ENCODE measurements around the gene IL12RB2. TPM values are rescaled to one million over a fixed set of nuclear protein-coding genes. Genes with fewer than 3 reads are reported as not detected.
"Not testable (repeated sequence)": the region's sequence is repeated elsewhere in the genome, so short reads cannot be mapped to it uniquely, and the experiment has no call there.

The IL12RB2 gene
- total and polyA plus RNA-seq, 2 donors (not counting 1 experiment from before 2014, with no cell fraction given), result 0.01 TPM; not detected in 1

- Histone ChIP-seq H3K79me2 (ENCODE audit: control insufficient read depth, insufficient read depth, low read length) (peaks cover 34% of the 10 kb centered on the region), H3K4me2 (ENCODE audit: extremely low read depth, insufficient read depth, low read length) (no peak overlapping the region), H2AFZ (ENCODE audit: low read length) (no peak overlapping the region), H4K20me1 (ENCODE audit: control insufficient read depth, extremely low read depth, insufficient read depth, low read length) (no peaks in the 10 kb centered on the region), H3K27ac (ENCODE audit: insufficient read depth, low read length) (no peak overlapping the region), H3K36me3 (ENCODE audit: control insufficient read depth, insufficient read depth, low read length) (peaks cover 3% of the 10 kb centered on the region), H3K4me1 (ENCODE audit: control insufficient read depth, extremely low read depth, insufficient read depth, low read length) (no peaks in the 10 kb centered on the region), H3K9me3 (ENCODE audit: control insufficient read depth, insufficient read depth, low read depth, low read length) (no peaks in the 10 kb centered on the region), H3K9ac (ENCODE audit: insufficient read depth, low read length) (no peak overlapping the region), H3K4me3 (replicated peaks in 1 of 4; ENCODE audit: control extremely low read depth in 1 of 4, insufficient read depth in 1 of 4, low read depth in 3 of 4, low read length in 4 of 4) (no peak overlapping the region), H3K27me3 (ENCODE audit: control insufficient read depth, insufficient read depth, low read length) (no peaks in the 10 kb centered on the region)
- no peak for DNase-seq (ENCODE audit: low read depth in 2 of 2)
- TF ChIP-seq, protein P1, sequence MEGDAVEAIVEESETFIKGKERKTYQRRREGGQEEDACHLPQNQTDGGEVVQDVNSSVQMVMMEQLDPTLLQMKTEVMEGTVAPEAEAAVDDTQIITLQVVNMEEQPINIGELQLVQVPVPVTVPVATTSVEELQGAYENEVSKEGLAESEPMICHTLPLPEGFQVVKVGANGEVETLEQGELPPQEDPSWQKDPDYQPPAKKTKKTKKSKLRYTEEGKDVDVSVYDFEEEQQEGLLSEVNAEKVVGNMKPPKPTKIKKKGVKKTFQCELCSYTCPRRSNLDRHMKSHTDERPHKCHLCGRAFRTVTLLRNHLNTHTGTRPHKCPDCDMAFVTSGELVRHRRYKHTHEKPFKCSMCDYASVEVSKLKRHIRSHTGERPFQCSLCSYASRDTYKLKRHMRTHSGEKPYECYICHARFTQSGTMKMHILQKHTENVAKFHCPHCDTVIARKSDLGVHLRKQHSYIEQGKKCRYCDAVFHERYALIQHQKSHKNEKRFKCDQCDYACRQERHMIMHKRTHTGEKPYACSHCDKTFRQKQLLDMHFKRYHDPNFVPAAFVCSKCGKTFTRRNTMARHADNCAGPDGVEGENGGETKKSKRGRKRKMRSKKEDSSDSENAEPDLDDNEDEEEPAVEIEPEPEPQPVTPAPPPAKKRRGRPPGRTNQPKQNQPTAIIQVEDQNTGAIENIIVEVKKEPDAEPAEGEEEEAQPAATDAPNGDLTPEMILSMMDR (conservative IDR thresholded peaks at IDR 0.05 in 1 of 2, IDR thresholded peaks at IDR 0.05 in 1 of 2; ENCODE audit: low read depth in 1 of 2, low read length in 2 of 2), result no peak
- TF ChIP-seq EZH2 (IDR thresholded peaks at IDR 0.05; ENCODE audit: low read length, missing control alignments), result no peak
Measured at GRCh38 chr1:67415041-67415440, 107.4 kb downstream of the IL12RB2 start.

DNA sequence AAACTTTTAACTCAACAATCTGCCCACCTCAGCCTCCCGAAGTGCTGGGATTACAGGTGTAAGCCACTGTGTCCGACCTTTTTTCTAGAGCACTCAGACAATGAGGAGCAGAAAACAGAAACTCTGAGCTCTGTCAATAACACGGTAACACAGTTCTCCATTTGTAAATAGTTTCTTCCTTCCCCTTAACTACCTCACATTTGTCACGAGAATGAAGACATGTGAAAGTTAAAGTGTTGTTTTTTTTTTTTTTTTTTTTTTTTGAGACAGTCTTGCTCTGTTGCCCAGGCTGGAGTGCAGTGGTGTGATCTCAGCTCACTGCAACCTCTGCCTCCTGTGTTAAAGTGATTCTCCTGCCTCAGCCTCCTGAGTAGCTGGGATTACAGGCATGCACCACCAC, 110.1 kb downstream of the IL12RB2 start:
- peaks cover 59% of the 10 kb centered on the region for H3K79me2 ChIP-seq (ENCODE audit: control insufficient read depth, insufficient read depth, low read length)
- H3K9ac ChIP-seq (ENCODE audit: insufficient read depth, low read length), result not testable (repeated sequence)

DNA sequence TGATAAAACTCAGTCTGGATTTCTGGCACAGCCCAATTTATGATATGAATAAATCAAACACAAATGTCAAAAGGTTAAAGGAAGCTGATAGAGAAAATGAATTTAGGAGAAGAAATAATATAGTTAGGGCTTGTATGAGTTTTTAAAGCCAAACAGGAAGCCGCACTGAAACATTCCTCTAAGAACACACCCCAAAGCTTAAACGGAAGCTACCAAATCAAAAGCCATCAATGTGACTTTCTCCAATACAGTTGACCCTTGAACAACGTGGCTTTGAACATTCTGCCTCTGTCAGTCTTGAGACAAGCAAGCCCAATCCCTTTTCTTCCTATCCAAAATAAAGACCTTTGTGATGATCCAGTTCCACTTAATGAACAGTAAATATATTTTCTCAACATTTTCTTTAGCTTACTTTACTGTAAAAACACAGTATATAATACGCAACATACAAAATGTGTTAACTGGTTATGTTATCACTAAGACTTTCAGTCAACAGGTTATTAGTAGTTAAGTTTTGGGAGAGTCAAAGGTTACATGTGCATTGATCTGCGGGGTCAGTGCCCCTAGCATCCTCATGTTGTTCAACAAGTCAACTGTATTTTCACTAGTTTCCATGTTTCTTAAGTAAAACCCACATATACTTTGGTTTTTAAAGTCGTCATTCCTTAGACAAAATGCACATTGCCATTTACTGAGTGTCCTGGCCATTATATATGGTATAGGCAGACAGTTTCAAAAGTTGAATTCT, 111.3 kb downstream of the IL12RB2 start:
- peaks cover 71% of the 10 kb centered on the region for H3K79me2 ChIP-seq (ENCODE audit: control insufficient read depth, insufficient read depth, low read length)
- DNase-seq (ENCODE audit: low read depth in 2 of 2), result no peak
- no peak overlapping the region for H3K4me2 ChIP-seq (ENCODE audit: extremely low read depth, insufficient read depth, low read length)
- H3K9me3 ChIP-seq (ENCODE audit: control insufficient read depth, insufficient read depth, low read depth, low read length), result no peaks in the 10 kb centered on the region
- H3K36me3 ChIP-seq (ENCODE audit: control insufficient read depth, insufficient read depth, low read length), result peaks cover 7% of the 10 kb centered on the region
- H3K4me1 ChIP-seq (ENCODE audit: control insufficient read depth, extremely low read depth, insufficient read depth, low read length), result no peaks in the 10 kb centered on the region
- H3K27me3 ChIP-seq (ENCODE audit: control insufficient read depth, insufficient read depth, low read length), result no peaks in the 10 kb centered on the region
- H3K9ac ChIP-seq (ENCODE audit: insufficient read depth, low read length), result no peak overlapping the region
- no peak overlapping the region for H2AFZ ChIP-seq (ENCODE audit: low read length)
- H4K20me1 ChIP-seq (ENCODE audit: control insufficient read depth, extremely low read depth, insufficient read depth, low read length), result no peaks in the 10 kb centered on the region
- H3K4me3 ChIP-seq (replicated peaks in 1 of 4; ENCODE audit: control extremely low read depth in 1 of 4, insufficient read depth in 1 of 4, low read depth in 3 of 4, low read length in 4 of 4), result no peak overlapping the region
- no peak for TF ChIP-seq EZH2 (IDR thresholded peaks at IDR 0.05; ENCODE audit: low read length, missing control alignments)
- TF ChIP-seq, protein P1 (conservative IDR thresholded peaks at IDR 0.05 in 1 of 2, IDR thresholded peaks at IDR 0.05 in 1 of 2; ENCODE audit: low read depth in 1 of 2, low read length in 2 of 2), result no peak
- no peak overlapping the region for H3K27ac ChIP-seq (ENCODE audit: insufficient read depth, low read length)

More for the DNA sequence above, 110.1 kb downstream of the IL12RB2 start:
- not testable (repeated sequence) for H2AFZ ChIP-seq (ENCODE audit: low read length); H3K4me2 ChIP-seq (ENCODE audit: extremely low read depth, insufficient read depth, low read length); H3K9me3 ChIP-seq (ENCODE audit: control insufficient read depth, insufficient read depth, low read depth, low read length); H4K20me1 ChIP-seq (ENCODE audit: control insufficient read depth, extremely low read depth, insufficient read depth, low read length); H3K4me1 ChIP-seq (ENCODE audit: control insufficient read depth, extremely low read depth, insufficient read depth, low read length); H3K27ac ChIP-seq (ENCODE audit: insufficient read depth, low read length); H3K36me3 ChIP-seq (ENCODE audit: control insufficient read depth, insufficient read depth, low read length); H3K4me3 ChIP-seq (replicated peaks in 1 of 4; ENCODE audit: control extremely low read depth in 1 of 4, insufficient read depth in 1 of 4, low read depth in 3 of 4, low read length in 4 of 4); H3K27me3 ChIP-seq (ENCODE audit: control insufficient read depth, insufficient read depth, low read length); DNase-seq (ENCODE audit: low read depth in 2 of 2)
